Right lobe of liver (tissue), 4 donors: ENCODE measurements around the gene WAS.

Source experiments
- POLR2A ChIP-seq: fragments of 450-650 bp; IDR thresholded peaks from one replicate; pipeline ENCODE4 v1.6.1; 2017; ENCODE audit warnings: antibody characterized with exemption, mild to moderate bottlenecking
- TF ChIP-seq, protein P1 (sequence below), 4 donors: fragments of 200-600 bp in 3 of 4; fragments of 450-650 bp in 1 of 4; IDR thresholded peaks; one replicate each; pipeline versions ENCODE4 v1.5.1 to v1.8.0; 2016 to 2022; ENCODE audit warnings: antibody characterized with exemption in 4 of 4, mild to moderate bottlenecking in 2 of 4
- donor health status: DM: no; HTN: no; CAD: no.
- donor health status: DM: no; HTN: no; CAD: no.
- donor health status: DM: no; HTN: yes; CAD: no.

DNA sequence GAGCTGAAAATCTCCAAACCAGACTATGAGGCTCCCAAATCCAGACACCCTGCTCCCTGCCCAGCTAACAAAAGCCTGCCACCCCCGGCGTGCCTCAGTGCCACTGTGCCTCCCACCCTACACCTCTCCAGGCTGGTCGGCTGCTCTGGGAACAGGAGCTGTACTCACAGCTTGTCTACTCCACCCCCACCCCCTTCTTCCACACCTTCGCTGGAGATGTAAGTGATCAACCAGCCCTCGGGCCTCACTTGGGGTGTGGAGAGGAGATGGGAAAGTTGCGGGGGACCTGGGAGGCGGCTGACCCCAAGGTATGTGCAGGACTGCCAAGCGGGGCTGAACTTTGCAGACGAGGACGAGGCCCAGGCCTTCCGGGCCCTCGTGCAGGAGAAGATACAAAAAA, 1.8 kb downstream of the WAS start:
- TF ChIP-seq POLR2A = no peak
- TF ChIP-seq, protein P1, sequence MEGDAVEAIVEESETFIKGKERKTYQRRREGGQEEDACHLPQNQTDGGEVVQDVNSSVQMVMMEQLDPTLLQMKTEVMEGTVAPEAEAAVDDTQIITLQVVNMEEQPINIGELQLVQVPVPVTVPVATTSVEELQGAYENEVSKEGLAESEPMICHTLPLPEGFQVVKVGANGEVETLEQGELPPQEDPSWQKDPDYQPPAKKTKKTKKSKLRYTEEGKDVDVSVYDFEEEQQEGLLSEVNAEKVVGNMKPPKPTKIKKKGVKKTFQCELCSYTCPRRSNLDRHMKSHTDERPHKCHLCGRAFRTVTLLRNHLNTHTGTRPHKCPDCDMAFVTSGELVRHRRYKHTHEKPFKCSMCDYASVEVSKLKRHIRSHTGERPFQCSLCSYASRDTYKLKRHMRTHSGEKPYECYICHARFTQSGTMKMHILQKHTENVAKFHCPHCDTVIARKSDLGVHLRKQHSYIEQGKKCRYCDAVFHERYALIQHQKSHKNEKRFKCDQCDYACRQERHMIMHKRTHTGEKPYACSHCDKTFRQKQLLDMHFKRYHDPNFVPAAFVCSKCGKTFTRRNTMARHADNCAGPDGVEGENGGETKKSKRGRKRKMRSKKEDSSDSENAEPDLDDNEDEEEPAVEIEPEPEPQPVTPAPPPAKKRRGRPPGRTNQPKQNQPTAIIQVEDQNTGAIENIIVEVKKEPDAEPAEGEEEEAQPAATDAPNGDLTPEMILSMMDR (IDR thresholded peaks at IDR 0.05) = no peak
